ENCODE results near the gene KCNT2.

KCNT2 gene

GRCh38 chr1:196442366-196442765, 165.9 kb downstream of the KCNT2 start:
- DNase-seq, result no peak

- no peak for DNase-seq
These were observed 167.5 kb downstream of the KCNT2 start for GRCh38 chr1:196440711-196441110.

GRCh38 chr1:196438329-196438728, 169.9 kb downstream of the KCNT2 start:
- DNase-seq, result no peak

GRCh38 chr1:196437671-196438070, 170.6 kb downstream of the KCNT2 start:
- DNase-seq, result no peak

- no peak for DNase-seq
These were observed 175.2 kb downstream of the KCNT2 start for GRCh38 chr1:196433000-196433399.

- no peak for DNase-seq
These were observed 180.1 kb downstream of the KCNT2 start for GRCh38 chr1:196427976-196428734.

GRCh38 chr1:196425513-196425912, 182.7 kb downstream of the KCNT2 start:
- no peak for DNase-seq

- DNase-seq, result no peak
These were observed 184.6 kb downstream of the KCNT2 start for GRCh38 chr1:196423612-196424011.

GRCh38 chr1:196418772-196419171, 189.5 kb downstream of the KCNT2 start:
- DNase-seq, result no peak

- no peak for DNase-seq
These were observed 192.3 kb downstream of the KCNT2 start for GRCh38 chr1:196415978-196416377.

- DNase-seq, result no peak
These were observed 195.9 kb downstream of the KCNT2 start for GRCh38 chr1:196412326-196412725.

GRCh38 chr1:196410768-196411167, 197.5 kb downstream of the KCNT2 start:
- no peak for DNase-seq

- DNase-seq, result no peak
These were observed 198.7 kb downstream of the KCNT2 start for GRCh38 chr1:196409586-196409985.

GRCh38 chr1:196407358-196408051, 200.7 kb downstream of the KCNT2 start:
- DNase-seq, result no peak

GRCh38 chr1:196405839-196406238, 202.4 kb downstream of the KCNT2 start:
- DNase-seq, result no peak

- no peak for DNase-seq
These were observed 204.2 kb downstream of the KCNT2 start for GRCh38 chr1:196403803-196404690.

GRCh38 chr1:196401891-196402290, 206.3 kb downstream of the KCNT2 start:
- DNase-seq, result no peak

- DNase-seq, result no peak
These were observed 206.8 kb downstream of the KCNT2 start for GRCh38 chr1:196401452-196401833.

- DNase-seq, result no peak
These were observed 207.5 kb downstream of the KCNT2 start for GRCh38 chr1:196400478-196401451.

- no peak for DNase-seq
These were observed 208.5 kb downstream of the KCNT2 start for GRCh38 chr1:196399713-196400112.

- DNase-seq, result no peak
These were observed 214.5 kb downstream of the KCNT2 start for GRCh38 chr1:196393742-196394141.

GRCh38 chr1:196393282-196393681, 215.0 kb downstream of the KCNT2 start:
- DNase-seq, result no peak
